ENCODE measurements around the gene HECW1. TPM values are rescaled to one million over a fixed set of nuclear protein-coding genes. Genes with fewer than 3 reads are reported as not detected.

Gene HECW1
- total and polyA plus RNA-seq, 2 experiments from 2014 or later: 2.0 to 4.8 TPM

DNA sequence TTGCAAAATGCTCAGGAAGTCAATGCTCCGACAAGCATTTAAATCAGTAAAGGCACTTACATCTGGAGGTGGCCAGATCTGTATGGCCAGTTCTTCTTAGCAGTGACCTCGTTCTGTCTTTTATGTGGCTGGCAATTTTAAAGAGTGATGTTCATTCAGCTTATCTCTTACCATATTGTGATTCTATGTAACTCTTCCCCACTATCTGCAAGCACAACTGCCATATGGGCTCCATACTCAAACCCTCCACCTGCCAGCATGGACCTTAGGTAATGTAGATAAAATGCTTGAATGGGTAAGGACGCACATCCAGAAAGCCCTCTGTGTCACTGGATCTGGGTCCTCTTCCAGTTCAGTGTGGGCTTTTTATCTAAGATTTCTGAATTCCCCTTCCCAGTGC lies 428.0 kb downstream of the HECW1 start:
- no peak overlapping the region for H3K4me3 ChIP-seq
- no peak overlapping the region for H3K4me2 ChIP-seq (ENCODE audit: unreplicated experiment)
- H3K79me2 ChIP-seq (ENCODE audit: insufficient read depth): no peaks in the 10 kb centered on the region
- H3K27ac ChIP-seq: no peak overlapping the region
- no peaks in the 10 kb centered on the region for H3K27me3 ChIP-seq (replicated peaks; ENCODE audit: insufficient read depth)
- H3K4me1 ChIP-seq (ENCODE audit: insufficient read depth): peaks cover 27% of the 10 kb centered on the region
- no peaks in the 10 kb centered on the region for H3K9me2 ChIP-seq (ENCODE audit: insufficient read depth)
- TF ChIP-seq EZH2phosphoT487 (IDR thresholded peaks at IDR 0.05; ENCODE audit: insufficient read depth, low read depth) (no peak), EZH2 (IDR thresholded peaks at IDR 0.05; ENCODE audit: insufficient read depth, poor library complexity, severe bottlenecking) (no peak)
- whole genome bisulfite sequencing, 2 experiments (ENCODE audit: low coverage in 1 of 2, low lambda C conversion rate in 2 of 2, missing lambda C conversion rate in 2 of 2): 92 to 95% methylated on average over 3 of the region's 3 CpGs
- DNase-seq: no peak
- H3K9ac ChIP-seq: no peak overlapping the region
- H3F3A ChIP-seq (ENCODE audit: insufficient read depth): peaks cover 16% of the 10 kb centered on the region
- H3K36me3 ChIP-seq (ENCODE audit: low read depth): no peaks in the 10 kb centered on the region
- no peak overlapping the region for H2AFZ ChIP-seq
- H4K20me1 ChIP-seq (ENCODE audit: insufficient read depth): no peaks in the 10 kb centered on the region
- no peaks in the 10 kb centered on the region for H3K9me3 ChIP-seq (ENCODE audit: low read depth)
- in situ Hi-C loops (cut with MboI): no loop called here

DNA sequence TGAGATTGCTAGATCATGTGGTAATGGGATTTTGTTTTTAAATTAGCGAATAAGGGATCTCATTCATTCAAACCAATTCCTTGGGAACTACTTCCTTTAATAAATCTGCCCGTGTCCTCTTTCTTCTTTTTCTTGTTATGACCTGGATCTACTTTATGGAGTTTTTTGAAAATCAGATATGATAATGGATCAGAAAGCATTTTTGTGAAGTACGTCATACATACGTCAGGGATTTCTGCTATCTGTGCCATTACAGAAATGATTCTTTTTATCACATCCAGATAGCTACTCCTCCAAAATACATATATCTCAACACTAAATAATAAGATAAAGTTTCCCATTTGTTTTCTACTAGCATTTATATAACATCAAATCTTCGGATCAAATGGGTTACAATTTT lies 430.3 kb downstream of the HECW1 start:
- Histone ChIP-seq H3K4me2 (ENCODE audit: unreplicated experiment) (no peak overlapping the region), H3K27me3 (replicated peaks; ENCODE audit: insufficient read depth) (no peaks in the 10 kb centered on the region), H3K79me2 (ENCODE audit: insufficient read depth) (no peaks in the 10 kb centered on the region), H3K9me2 (ENCODE audit: insufficient read depth) (no peaks in the 10 kb centered on the region), H3K4me3 (no peak overlapping the region), H3F3A (ENCODE audit: insufficient read depth) (peaks cover 3% of the 10 kb centered on the region; the same call in 1 of the 2 replicates), H3K36me3 (ENCODE audit: low read depth) (no peaks in the 10 kb centered on the region), H3K4me1 (ENCODE audit: insufficient read depth) (peaks cover 8% of the 10 kb centered on the region), H2AFZ (no peak overlapping the region), H3K9ac (no peak overlapping the region), H3K27ac (no peak overlapping the region), H4K20me1 (ENCODE audit: insufficient read depth) (no peaks in the 10 kb centered on the region), H3K9me3 (ENCODE audit: low read depth) (no peaks in the 10 kb centered on the region)
- TF ChIP-seq EZH2phosphoT487 (IDR thresholded peaks at IDR 0.05; ENCODE audit: insufficient read depth, low read depth): no peak
- TF ChIP-seq EZH2 (IDR thresholded peaks at IDR 0.05; ENCODE audit: insufficient read depth, poor library complexity, severe bottlenecking): no peak
- in situ Hi-C loops (cut with MboI): no loop called here
- 94 to 95% methylated on average over 5 of the region's 5 CpGs for WGBS, 2 experiments (ENCODE audit: low coverage in 1 of 2, low lambda C conversion rate in 2 of 2, missing lambda C conversion rate in 2 of 2)
- no peak for DNase-seq

DNA sequence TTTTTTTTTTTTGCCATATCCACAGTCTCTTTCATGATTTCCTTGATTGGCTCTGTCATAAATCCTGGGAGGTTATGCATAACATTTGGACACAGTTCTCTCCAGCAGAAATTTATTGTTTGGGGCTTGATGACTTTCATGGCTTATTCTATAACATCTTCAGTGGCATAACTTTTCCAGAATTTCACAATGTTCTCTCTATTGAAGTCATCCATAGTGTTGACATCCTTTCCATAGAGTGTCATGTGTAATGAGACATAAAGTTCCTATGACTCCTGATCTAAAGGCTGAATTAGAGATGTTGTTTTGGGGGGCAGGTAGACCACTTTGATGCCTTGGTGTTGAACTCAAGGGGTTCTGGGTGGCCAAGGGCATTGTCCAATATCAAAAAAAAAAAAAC lies 433.8 kb downstream of the HECW1 start:
- Histone ChIP-seq H3K27me3 (replicated peaks; ENCODE audit: insufficient read depth) (no peaks in the 10 kb centered on the region), H3K9me2 (ENCODE audit: insufficient read depth) (no peaks in the 10 kb centered on the region), H3K9me3 (ENCODE audit: low read depth) (no peaks in the 10 kb centered on the region), H3K9ac (no peak overlapping the region), H3K4me3 (no peak overlapping the region), H3K4me1 (ENCODE audit: insufficient read depth) (no peaks in the 10 kb centered on the region), H3K36me3 (ENCODE audit: low read depth) (no peaks in the 10 kb centered on the region), H4K20me1 (ENCODE audit: insufficient read depth) (no peaks in the 10 kb centered on the region), H3K27ac (no peak overlapping the region), H3K79me2 (ENCODE audit: insufficient read depth) (no peaks in the 10 kb centered on the region), H2AFZ (no peak overlapping the region), H3K4me2 (ENCODE audit: unreplicated experiment) (no peak overlapping the region), H3F3A (ENCODE audit: insufficient read depth) (peaks cover 3% of the 10 kb centered on the region; the same call in 1 of the 2 replicates)
- DNase-seq: no peak
- TF ChIP-seq EZH2phosphoT487 (IDR thresholded peaks at IDR 0.05; ENCODE audit: insufficient read depth, low read depth) (no peak), EZH2 (IDR thresholded peaks at IDR 0.05; ENCODE audit: insufficient read depth, poor library complexity, severe bottlenecking) (no peak)
- in situ Hi-C loops (cut with MboI): no loop called here

DNA sequence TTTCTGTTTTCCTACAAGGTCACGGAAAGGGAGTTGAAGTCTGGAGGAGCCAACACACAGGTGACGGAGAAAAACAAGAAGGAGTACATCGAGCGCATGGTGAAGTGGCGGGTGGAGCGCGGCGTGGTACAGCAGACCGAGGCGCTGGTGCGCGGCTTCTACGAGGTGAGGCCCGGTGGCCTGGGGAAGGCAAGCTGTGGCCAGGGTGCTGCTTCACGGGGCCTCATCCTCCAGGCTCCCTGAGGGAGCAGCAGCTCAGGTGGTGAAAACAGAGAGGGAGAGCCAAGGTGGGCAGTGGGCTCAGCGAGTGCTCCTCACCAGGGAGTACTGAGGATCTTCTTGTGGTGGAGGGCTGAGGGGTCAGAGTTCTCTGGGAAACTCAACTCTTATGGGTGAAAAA lies 438.0 kb downstream of the HECW1 start:
- no peaks in the 10 kb centered on the region for H3K36me3 ChIP-seq (ENCODE audit: low read depth)
- H3K27ac ChIP-seq: no peak overlapping the region
- no peak overlapping the region for H2AFZ ChIP-seq
- peaks cover under 1% of the 10 kb centered on the region; the same call in 1 of the 2 replicates for H3F3A ChIP-seq (ENCODE audit: insufficient read depth)
- TF ChIP-seq EZH2phosphoT487 (IDR thresholded peaks at IDR 0.05; ENCODE audit: insufficient read depth, low read depth) (no peak), EZH2 (IDR thresholded peaks at IDR 0.05; ENCODE audit: insufficient read depth, poor library complexity, severe bottlenecking) (no peak)
- H3K79me2 ChIP-seq (ENCODE audit: insufficient read depth): no peaks in the 10 kb centered on the region
- no peaks in the 10 kb centered on the region for H3K27me3 ChIP-seq (replicated peaks; ENCODE audit: insufficient read depth)
- H3K9me3 ChIP-seq (ENCODE audit: low read depth): no peaks in the 10 kb centered on the region
- no peaks in the 10 kb centered on the region for H3K9me2 ChIP-seq (ENCODE audit: insufficient read depth)
- DNase-seq: no peak
- in situ Hi-C loops (cut with MboI): no loop called here
- H4K20me1 ChIP-seq (ENCODE audit: insufficient read depth): no peaks in the 10 kb centered on the region
- no peak overlapping the region for H3K4me3 ChIP-seq
- H3K4me2 ChIP-seq (ENCODE audit: unreplicated experiment): no peak overlapping the region
- no peak overlapping the region for H3K9ac ChIP-seq
- H3K4me1 ChIP-seq (ENCODE audit: insufficient read depth): no peaks in the 10 kb centered on the region
- 97% methylated on average over 16 of the region's 16 CpGs for WGBS, 2 experiments (ENCODE audit: low coverage in 1 of 2, low lambda C conversion rate in 2 of 2, missing lambda C conversion rate in 2 of 2)

DNA sequence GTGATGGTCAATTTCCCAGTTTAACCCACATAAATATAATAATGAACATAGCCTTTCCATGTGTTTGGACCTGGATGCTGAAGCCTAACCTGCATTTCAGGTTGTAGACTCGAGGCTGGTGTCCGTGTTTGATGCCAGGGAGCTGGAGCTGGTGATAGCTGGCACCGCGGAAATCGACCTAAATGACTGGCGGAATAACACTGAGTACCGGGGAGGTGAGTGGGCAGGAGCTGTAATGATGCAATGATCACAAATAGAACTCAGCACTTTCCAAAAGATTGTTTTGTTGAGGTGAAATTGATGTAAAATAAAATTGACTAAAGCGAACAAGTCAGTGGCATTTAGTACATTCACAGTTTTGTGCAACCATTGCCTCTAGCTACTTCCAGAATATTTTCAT lies 439.7 kb downstream of the HECW1 start:
- 96 to 99% methylated on average over 8 of the region's 8 CpGs for WGBS, 2 experiments (ENCODE audit: low coverage in 1 of 2, low lambda C conversion rate in 2 of 2, missing lambda C conversion rate in 2 of 2)
- Histone ChIP-seq H3K9me2 (ENCODE audit: insufficient read depth) (no peaks in the 10 kb centered on the region), H3K9ac (no peak overlapping the region), H3K27me3 (replicated peaks; ENCODE audit: insufficient read depth) (no peaks in the 10 kb centered on the region), H3K27ac (no peak overlapping the region), H3K9me3 (ENCODE audit: low read depth) (no peaks in the 10 kb centered on the region), H4K20me1 (ENCODE audit: insufficient read depth) (no peaks in the 10 kb centered on the region), H3K79me2 (ENCODE audit: insufficient read depth) (no peaks in the 10 kb centered on the region), H3F3A (ENCODE audit: insufficient read depth) (no peaks in the 10 kb centered on the region), H3K4me1 (ENCODE audit: insufficient read depth) (no peaks in the 10 kb centered on the region), H2AFZ (no peak overlapping the region), H3K36me3 (ENCODE audit: low read depth) (no peaks in the 10 kb centered on the region), H3K4me2 (ENCODE audit: unreplicated experiment) (no peak overlapping the region), H3K4me3 (no peak overlapping the region)
- TF ChIP-seq EZH2 (IDR thresholded peaks at IDR 0.05; ENCODE audit: insufficient read depth, poor library complexity, severe bottlenecking): no peak
- no peak for TF ChIP-seq EZH2phosphoT487 (IDR thresholded peaks at IDR 0.05; ENCODE audit: insufficient read depth, low read depth)
- in situ Hi-C loops (cut with MboI): no loop called here
- no peak for DNase-seq
